Measurements from ENCODE around the gene SPAG7.

Gene SPAG7

DNA sequence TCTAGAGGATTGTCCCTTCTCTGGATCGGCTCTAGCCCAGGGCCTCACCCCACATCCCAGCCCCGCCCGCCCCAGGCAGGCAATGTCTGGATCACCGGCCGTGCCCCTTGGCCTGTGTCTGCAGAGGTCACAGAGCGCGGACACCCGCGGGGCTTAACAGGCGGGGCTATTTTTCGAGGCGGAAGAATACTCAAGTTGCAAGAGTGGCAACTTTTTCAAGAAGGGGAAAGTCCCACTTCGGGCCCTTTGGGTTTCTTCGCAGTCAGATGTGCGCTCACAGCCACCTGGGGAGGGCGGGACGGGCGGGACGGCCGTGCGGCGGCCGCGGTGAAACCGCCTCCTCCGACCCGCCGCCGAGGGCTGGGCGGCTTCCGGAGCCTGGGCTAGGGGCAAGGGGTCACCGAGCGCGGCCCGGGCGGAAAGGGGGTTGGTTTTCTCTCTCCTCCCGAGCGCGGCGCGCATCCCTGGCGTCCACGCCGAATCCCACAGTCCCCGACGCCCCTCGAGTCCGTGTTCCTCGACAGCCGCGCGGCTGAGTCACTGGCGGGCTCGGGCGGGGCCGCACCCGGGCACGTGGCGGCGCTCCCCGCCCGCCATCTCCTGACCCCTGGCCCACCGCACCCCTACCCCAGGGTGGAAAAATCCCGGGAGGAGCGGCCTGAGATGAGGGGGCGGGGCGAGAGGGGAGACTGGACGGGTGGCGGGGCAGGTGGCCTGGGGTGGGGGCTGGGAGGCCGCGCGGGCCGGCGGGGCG is 18.1 kb downstream of the SPAG7 start:
- DNase-seq: no peak

DNA sequence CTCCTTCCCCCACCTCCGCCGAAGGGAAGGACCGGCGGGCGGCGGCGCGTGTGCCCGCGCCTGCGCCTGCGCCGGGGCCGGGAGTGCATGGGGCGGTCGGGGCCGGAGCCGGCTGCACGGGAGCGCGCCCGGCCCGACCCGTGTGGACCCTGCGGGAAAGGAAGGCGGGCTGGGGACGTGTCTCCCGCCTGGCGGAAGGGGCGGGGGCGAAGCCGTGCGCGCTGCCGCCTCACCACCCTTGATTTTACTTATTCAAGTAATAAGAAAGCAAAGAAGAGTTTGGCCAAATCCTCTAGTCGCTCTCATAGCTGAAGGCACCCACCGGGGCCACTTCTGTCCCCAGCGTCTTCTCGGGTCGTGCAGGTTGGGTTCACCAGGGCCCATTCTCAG is 18.7 kb downstream of the SPAG7 start:
- DNase-seq: peak; percentile 33 to 53

DNA sequence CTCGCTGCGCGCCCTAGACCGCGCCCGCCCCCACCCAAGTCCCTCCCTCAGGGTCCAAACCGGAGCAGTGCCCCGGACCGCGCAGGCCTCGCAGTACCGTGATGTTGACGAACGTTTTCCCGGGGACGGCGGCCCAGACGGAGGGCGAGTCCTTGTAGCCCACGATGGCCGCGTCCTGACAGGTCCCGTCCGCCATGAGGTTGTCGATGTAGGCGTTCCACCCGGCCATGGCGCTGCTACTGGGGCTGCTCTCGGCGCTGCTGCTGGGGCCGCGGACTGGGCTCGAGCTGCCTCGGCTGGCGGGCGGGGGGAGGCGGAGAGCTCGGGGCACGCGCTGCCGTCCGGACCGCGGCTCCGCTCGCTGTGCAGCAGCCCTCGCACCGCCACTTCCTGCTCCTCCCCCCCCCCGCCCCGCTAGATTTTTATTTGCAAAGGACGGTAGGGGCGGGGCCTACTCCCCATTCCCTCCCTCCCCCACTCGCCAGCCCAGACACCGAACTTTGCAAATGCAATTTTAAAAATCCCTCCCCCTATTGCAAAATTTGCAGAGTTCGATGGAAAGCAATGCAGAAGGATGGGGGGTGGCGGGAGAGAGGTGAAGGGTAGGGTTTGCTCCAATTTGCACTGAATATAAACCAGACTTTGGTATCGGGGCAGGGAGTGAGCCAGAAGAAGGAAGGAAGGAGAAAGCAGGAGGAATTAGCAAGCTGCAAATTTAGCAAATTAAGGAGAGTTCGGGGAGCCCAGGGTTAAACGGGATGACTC is 19.3 kb downstream of the SPAG7 start, which contains the start of gene PFN1:
TSS of gene PFN1 (minus strand) at position 365 of the 765 bp plus-strand sequence. CDS start at position 229, 136 bp downstream.
- DNase-seq: peak; percentile 25 to 49

DNA sequence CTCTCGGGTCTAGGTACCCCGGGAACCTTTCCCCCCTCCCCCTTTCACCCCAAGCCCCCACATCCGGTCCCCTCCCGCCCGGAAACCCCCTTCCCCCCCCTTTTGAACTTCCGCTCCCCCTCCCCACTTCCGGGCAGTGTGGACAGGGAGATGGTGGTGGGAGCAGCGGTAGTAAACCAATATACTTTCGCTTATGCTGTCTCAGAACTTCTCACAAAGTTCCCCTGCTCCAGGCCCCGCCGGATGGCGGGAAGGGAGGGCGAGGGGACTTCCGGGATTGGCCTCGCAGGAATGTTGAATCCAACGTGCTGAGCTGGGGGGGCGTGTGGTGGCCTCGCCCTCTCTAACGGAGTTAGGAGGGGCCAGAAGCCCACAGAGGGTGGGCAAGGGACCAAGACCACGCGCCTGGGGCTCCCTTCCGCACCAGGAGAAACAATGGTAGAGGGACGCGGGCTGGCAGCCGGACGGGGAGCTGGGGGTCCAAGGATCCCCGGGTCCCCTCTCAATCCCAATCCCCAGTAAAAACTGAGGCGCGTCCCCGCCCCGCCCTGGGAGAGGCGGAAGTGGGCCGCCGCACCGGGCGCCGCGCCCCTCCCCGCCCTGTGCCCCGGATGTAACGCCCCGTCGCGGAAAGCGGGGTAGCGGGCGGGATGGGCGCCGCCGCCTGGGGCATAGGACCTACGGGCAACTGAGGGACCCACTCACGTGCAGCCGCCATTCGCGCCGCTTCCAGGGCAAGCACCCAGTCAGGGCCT is 20.0 kb downstream of the SPAG7 start:
- DNase-seq: no peak

DNA sequence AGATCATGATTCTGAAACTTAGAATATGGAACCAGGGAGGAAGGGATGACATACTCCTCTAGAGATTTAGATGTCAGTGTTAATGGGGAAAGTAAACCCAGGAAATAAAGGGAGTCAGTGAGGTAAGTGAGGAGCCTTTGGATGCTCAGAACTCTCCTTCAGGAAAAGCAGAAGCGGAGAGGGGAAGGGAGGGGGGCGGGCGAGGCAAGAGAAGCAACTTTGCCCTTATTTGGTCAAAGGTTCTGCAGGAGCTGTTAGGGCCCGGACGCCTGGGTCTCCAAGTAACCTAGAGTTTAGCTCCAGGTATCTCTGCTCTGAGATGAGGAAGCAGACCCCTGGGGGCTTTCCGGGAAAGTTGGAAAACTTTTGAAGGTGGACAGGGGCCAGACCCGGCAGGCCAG is 20.6 kb downstream of the SPAG7 start:
- no peak for DNase-seq

DNA sequence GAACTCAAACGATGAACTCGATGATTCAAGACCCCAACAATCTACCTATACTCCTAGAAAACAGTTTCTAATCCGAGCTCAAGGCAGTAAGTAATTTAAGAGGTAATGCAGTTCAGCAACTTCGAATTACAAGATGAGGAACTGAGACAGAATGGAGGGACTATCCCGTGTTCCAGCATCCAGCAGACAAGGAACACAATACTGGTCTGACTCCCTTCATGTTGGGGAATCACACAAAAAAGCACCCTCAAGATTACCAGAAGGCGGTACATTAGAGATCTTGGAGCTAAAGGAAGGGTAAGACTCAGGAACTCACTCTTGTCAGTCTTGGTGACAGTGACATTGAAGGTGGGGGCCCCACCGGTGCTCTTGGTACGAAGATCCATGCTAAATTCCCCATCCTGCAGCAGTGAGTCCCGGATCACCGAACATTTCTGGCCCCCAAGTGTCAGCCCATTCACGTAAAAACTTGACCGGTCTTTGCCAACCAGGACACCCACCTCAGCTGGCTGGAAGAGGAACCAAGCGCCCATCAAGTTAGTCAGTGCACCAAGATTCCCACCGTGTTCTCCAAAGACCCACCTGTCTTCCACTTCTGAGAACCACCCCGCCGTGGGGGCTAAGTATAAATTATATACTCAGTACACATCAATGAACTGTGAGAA is 21.2 kb downstream of the SPAG7 start:
- no peak for DNase-seq

DNA sequence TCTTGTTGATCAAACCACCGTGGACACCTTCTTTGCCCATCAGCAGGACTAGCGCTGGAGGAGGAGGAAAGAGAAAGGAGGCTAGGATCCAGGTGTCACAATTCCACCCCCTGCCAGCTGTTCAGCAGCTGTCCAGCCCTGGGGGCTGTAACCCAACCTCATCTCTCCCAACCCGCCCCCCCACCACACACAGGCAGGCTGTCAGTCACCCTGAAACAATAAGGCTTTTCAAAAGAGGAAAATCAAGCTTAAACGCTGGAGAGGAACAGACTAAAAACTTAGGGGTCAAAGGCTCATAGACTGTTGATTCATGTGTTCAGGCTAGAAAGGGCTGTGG is 21.7 kb downstream of the SPAG7 start:
- DNase-seq: no peak

DNA sequence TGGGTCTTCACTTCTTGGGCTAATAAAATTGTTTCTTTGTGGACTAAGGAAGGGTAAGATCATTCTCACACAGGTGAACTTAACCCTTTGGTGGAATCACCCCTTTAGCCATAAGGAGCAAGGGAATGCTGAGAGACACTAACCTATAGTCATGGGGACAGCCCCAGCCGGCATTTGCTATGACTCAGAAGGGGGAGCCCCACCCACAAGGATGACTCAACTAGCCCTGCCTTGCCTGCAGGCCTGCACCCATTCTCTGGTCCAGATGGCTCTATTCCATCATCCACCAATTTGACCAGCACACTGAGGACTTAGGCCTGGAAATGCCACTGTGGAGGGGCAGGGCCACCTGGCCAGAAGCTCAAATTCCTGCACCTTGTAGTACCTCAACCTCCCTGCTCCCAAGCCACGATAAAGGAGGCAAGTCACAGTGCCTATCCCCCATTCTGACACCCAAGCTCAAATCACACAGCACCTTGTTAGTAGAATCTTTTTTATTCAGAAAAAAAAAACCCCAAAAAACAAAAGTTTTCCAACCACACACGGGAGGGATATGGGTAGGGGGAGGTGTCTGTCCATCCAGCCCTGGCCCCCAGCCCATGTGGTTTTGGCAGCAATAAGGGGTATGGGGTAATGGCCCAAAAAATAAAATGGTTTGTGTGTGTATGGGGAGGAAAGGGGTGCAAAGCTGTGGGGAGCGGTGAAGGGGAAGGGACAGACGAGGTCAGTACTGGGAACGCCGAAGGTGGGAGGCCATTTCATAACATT is 22.3 kb downstream of the SPAG7 start:
- no peak for DNase-seq

DNA sequence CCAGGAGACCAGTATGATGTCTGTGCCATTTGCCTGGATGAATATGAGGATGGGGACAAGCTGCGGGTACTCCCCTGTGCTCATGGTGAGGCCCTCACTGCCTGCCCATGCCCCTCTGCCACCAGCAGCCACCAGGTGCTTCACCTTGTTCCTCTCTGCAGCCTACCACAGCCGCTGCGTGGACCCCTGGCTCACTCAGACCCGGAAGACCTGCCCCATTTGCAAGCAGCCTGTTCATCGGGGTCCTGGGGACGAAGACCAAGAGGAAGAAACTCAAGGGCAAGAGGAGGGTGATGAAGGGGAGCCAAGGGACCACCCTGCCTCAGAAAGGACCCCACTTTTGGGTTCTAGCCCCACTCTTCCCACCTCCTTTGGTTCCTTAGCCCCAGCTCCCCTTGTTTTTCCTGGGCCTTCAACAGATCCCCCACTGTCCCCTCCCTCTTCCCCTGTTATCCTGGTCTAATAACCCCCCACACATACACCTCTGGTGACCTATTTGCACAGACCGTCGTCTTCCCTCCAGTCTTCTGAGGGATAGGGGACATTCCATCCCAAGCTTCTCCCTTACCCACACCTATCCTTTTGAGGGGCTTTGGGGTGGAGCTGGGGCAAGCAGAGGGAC is 23.0 kb downstream of the SPAG7 start:
- no peak for DNase-seq

DNA sequence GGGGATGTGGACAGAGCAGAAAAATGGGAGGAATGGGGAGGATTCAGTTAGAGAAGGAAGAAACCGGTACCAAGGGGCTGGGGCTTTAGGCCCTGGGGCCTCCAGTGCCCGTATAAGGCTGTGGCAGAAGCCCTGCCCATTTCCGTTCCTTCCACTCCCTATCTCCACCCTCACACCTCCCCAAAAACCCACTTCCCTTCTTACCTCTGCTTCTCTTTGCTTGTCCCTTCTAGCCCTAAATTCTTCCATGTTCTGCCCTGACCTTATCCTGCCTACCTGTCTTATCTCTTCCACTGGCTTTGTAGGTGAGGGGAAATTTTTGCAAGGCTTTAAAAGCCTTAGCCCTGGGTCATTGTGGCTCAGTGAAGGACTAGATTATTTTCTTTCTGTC is 23.5 kb downstream of the SPAG7 start:
- no peak for DNase-seq

DNA sequence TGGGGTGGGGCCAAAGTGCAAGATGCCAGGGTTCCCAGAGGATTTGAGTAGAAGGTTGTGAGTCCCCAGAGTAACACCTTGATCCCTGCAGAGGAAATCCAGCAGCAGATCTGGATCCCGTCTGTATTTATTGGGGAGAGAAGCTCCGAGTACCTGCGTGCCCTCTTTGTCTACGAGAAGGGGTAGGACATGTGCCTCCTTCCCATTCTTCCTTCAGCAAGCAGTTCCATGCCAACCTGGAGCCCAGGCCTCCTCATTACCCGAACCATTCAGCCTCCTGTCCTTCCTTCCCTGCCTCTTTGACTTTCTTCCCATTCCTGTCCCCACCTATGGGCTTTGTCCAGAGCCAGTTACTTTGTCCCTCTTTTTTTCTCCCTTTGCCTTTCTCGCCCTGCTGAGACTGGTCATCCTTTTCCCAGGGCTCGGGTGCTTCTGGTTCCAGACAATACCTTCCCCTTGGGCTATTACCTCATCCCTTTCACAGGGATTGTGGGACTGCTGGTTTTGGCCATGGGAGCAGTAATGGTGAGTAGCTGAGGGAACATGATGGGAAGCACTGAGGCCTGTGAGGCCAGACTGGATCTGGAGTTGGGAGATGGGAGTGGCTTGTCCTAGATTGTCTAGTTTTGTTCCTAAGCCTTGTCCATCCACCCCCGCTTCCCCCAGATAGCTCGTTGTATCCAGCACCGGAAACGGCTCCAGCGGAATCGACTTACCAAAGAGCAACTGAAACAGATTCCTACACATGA is 24.7 kb downstream of the SPAG7 start:
- DNase-seq: no peak

DNA sequence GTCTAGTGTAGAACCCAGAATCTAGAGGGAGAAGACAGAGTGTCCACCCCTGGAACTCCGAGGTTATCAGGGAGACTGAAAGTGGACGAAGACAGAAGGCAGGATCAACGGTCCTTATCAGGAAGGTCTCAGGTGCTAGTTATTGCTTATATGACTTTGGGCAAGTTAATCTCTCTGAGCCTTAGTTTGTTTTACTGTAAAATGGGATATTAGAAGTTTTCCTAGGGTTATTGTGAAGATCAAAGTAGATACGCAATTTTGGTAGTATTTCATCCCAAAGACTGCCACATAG is 26.4 kb downstream of the SPAG7 start:
- DNase-seq: no peak

DNA sequence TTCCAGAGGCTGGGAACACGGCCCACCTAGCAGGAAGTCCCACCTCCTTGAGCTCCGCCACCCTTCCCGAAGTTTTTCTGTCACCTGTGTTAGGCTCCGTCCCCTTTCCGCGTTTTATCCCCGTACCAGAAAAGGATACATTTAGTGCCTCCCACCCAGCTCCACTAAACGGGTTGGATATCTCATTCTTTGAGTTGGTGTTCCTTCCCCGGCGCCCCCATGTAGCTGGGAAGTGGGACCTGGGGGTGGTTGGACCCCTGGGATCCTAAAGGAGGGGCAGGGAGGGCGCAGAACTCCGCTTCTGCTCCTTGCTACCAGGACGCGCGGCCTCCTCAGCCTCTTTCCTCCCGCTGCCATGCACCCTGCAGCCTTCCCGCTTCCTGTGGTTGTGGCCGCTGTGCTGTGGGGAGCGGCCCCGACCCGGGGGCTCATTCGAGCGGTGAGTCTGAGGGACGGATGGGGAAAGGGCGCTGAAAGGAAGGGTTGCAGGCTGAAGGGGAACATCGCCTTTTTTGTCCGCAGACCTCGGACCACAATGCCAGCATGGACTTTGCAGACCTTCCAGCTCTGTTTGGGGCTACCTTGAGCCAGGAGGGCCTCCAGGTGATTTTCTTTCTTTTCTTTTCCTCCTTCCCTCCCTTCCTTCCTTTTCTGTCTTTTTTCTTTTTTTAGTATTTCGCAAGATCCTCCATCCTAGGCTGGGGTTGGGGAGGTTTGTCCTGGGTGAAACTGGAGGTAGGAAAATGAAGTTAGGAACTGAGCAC is 26.9 kb downstream of the SPAG7 start:
- DNase-seq: no peak

DNA sequence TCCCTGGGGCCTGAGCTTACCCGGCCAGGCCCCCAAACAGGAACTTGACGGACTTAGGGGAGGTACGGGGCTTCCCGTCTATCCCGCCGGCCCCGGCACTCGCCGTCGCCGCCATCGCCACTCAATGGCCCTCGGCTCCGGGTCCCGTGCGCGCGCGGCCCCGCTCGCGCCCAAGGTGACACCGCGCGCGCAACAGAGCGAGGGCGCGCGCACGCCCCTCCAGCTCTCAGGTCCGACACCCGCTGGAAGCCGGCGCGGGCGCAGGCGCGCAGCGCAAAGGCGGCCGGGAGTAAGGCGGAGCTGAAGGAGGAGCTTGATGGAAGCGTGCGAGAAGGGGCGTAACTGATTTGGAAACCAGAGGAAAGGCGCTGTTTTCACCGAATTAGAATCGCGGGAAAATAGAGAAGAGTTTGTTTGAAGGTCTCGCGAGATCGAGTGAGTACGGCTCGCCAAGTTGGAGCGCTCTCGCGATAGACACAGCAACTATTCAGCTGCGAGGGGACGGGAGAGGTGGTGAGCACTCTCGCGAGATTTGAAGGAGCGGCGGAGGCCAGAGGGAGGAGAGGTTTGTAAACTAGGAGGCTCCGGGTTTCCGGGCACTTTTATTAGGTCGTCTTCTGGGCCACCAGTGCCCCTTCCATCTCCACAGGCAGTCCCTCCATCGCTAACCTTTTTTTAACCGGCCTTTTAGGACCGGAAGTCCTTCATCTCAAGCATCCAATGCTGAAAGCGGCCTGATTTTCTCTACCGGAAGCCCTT is 27.6 kb downstream of the SPAG7 start, which contains the start of the genes RNF167 and SLC25A11:
TSS of gene RNF167 (plus strand) at position 473 of the 759 bp plus-strand sequence. CDS start 642 bp downstream, outside the sequence.
TSS of gene SLC25A11 (minus strand) at position 251 of the 759 bp plus-strand sequence. CDS start at position 115, 136 bp downstream.
- peak; percentile 78 to 79 for DNase-seq

DNA sequence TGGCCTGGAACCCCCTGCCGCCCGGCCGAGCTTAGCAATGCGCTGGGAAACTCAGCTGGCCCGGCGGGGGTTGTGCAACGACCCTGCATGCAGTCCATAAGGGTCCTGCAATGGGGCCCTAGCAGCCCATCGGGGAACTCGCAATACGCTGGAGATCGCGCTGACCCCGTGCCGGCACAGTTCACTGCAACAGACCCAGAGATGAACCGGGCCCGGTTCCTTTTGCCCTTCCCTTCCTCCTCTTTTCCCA is 28.1 kb downstream of the SPAG7 start:
- DNase-seq: no peak

DNA sequence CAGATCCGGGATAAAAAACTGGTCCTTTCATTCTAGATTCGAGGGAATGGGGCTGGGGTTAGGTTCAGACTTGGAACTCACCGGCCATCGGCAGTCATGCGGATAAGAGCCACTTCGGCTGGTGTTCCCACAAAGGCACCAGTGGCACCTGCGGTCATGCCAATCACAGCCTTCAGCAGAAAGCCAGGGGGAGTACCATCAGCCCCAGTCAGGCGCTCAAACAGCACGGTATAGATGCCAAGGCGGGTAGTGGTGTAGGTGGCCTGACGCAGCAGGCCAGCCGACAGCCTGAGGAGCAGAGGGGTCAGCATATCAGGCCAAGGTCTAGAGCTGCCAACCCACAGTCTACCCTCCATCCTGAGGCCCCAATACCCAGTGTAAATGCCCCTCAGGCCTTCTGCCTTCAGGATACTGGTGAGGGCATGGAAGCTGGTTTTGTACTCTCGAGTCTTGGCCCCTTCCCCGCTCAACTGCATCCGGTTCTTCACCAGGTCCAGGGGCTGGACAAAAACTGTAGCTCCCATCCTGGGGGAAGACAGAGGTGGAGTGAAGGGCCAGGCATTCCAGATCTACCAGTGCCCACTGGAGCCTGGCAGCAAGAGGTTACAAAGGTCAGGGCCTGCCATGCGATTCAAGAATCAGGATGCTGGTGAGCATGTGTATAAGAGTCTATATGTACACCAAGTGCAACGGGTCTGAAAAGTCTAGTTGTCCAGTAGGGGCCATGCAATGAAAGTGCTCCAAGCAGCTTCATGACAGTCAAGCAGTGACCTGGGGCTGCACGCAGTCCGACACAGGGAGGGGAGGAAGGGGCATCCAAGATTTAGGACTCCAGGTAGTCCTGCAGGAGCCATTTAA is 28.7 kb downstream of the SPAG7 start:
- no peak for DNase-seq

DNA sequence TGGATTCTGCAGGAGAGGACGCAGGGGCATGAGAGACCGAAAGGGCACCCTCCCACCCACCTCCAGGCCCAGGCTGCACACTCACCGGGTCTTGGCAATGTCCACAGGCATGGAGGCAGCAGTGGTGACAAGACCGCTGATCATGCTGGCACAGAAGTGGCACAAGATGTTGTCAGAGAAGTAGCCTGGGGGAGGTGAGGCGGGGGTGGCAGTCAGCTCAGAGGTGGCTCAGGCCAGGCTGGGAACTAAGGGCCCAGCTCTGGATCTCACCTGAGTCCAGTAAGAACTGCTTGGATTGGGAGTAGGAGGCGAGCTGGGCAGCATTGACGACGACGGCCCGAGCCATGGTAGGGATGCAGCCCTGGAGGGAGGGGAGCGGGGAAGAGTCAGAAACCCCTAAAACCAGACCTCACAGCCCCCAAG is 29.5 kb downstream of the SPAG7 start:
- DNase-seq: no peak

DNA sequence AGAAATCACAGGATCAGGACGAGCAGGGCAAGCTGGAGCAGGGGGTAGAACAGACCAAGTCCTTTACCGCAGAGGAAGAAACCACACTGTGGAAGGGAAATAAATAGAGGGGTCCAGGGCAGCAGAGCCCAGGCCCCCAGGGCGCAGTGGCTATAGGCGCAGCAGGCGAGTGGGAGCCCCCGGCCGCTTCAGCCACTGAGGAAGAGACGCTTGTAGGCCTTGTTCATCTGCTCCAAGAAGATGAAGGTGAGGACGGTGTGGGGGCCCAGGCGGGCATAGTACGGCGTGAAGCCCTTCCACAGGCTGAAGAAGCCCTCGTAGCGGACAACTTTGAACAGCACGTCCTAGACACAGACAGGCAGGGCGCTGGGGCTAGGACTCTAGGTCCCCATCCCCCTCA is 30.1 kb downstream of the SPAG7 start:
- DNase-seq: no peak

DNA sequence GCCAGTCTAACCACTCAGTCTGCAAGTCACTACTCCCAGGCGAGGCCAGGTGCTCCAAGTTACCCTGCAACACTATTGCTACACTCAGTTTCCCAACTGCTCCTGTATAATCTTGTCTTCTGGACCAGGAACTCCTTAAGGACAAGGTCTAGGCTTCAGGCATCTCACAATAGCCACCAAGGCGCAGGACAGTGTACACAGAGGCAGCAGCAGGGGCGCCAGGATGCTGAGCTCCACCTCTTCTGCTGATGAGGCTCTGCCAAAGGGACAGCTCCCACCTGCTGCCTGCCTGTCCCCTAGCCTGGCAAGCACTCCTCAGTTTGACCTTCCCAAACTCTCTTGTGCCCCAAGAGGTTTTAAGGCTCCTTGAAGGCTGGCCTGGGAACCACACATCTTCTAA is 31.2 kb downstream of the SPAG7 start:
- no peak for DNase-seq

Data from NCI-H187 (cell line).